GM19328 (cell line): Measurements from ENCODE around the gene CADPS2.
A peak's percentile ranks its signal among the peaks of the same experiment; 100 is the strongest.

Experiments used
- ATAC-seq: cut with Tn5 transposase; IDR thresholded peaks from one replicate; pipeline ENCODE4 v1.9.1; 2021; ENCODE audit warnings: mild to moderate bottlenecking, moderate library complexity; ENCODE audit not compliant: unreplicated experiment

CADPS2 gene

DNA sequence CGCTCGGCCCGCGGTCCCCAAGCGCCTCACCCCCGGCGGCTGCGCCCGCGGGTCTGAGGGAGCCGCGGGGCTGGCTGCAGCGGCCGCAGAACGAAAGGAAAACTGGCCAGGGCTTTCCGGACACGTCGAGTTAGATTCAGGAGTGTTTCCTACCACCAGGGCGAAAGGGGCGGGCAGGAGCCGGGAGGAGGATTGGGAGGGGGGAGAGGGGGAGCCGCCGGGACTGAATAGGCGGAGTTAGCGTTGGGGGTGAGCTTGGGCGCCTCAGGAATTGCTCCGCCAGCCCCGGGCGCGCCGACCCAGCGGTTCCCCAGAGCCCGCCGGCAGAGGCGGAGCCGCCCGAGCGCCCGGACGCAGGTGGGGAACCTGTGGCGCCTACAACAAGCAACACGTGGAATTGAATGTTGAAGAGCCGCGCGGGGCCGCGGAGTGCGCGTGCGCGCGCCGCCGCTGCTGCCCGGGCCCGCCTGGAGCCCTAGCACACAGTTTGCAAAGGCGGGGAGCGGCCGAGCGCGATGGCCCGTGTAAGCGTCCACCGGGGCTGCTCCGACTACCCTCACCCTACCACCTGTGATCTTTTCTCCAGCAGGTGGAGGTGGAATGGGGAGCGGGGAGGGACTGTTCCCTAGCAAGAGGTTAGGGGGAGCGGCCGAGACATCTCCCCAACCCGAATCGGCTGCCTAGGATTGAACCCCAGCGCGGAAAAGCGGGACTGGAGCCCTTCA is at the start of gene CADPS2:
CADPS2 (minus strand) TSS at position 104 of the 725 bp plus-strand sequence. CDS start 123 bp downstream, outside the sequence.
- ATAC-seq, result peak; percentile 69

- ATAC-seq, result no peak
Measured at GRCh38 chr7:122935620-122936019, 49.4 kb upstream of the CADPS2 start.

DNA sequence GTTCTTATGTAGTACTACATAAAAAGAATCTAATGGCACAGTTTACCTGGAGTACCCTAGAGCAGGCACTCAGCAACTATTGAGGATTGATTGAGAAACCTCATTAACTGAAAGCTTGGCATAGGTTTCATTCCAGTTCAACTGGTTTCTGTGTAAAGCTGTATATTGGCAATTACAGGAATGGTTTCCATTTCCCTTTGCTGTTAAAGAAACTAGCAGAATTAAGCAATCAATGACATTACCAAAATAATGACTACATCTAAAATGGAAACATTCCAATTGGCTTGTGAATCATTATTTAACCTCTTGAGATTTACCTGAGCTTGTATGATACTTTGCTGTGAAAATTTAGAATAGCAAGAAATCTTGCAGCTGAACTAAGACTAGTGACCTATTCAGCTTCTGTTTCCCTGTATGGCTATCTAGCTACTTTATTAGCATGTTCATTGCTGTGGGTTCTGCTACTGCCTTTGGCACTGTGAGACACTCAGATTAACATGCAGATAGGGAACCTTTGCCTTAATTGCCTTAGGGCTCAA is 33.5 kb upstream of the CADPS2 start:
- ATAC-seq, result no peak

DNA sequence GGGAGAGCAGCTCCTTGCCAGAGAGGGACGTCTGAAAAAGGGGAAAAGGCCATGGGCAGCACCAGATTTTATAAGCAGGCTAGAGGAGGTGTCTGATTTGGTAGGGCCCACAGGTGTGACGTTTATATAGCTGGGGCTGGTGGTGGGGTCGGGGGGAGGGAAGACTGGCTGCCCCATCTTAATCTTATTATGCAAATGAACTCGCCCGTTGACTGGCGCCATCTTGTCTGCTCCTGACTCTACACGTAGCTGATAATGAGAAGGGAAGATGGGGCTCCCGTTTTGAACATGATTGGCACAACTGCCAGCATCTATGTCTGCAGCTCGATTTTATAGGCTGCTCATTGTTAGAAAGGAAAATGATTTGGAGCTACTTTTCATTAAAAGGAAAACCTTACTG is 28.6 kb upstream of the CADPS2 start:
- ATAC-seq, result no peak

- ATAC-seq, result no peak
Measured at GRCh38 chr7:122913608-122914007, 27.3 kb upstream of the CADPS2 start.

GRCh38 chr7:122902751-122903495 is 16.7 kb upstream of the CADPS2 start:
- ATAC-seq, result no peak

GRCh38 chr7:122901250-122901649 is 15.0 kb upstream of the CADPS2 start:
- no peak for ATAC-seq

DNA sequence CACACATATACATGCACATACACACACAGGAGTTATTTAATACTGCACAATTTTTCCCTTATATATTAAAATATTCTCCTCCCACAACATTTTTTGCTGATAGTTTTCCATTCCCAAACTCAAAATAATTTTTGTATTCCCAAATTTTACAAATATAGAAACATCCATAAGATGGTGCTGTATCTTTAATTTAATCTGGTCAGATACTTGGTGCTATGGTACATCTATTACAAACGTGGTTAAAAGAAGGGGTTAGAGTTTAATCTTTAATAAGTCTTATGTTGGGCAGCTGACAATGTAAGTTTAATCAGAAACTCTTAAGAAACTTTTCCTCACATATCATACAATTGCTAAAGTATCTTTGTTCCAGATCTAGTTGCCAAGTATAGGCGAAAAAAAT is 10.2 kb upstream of the CADPS2 start:
- no peak for ATAC-seq

GRCh38 chr7:122893486-122893885 is 7.2 kb upstream of the CADPS2 start:
- ATAC-seq, result no peak

DNA sequence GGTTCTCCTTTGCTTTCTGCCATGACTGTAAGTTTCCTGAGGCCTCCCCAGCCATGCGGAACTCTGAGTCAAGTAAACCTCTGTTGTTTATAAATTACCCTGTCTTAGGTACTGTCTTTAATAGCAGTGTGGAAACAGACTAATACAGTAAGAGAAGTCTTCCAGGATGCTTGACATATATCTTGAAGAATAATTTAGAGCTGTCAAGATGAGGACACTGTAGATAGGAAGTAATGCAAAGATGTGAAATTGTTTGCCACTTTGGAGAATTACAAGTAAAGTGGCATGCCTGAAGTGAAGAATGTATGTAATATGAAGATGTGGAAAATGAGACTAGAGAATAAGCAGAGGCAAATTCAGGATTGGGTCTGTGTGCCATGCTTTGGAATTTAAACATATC is 2.9 kb upstream of the CADPS2 start:
- ATAC-seq, result no peak

DNA sequence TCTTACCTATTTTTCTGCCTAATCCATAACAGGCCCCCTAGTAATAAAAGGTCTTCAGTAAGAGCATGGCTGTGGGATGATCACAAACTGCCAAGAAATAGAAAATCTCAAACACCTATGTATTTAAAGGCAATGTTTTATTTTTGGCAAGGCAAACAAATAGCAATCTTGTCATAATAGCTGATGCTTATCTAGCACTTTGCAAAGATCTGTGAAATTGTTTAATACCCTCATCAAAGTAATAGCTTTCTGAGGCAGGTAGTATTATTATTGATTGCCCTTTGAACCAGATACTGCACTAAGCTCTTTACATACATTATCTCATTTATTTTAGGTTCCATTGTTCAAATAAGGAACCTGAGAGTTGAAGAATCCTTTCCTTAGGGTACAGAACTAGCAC is 1.6 kb upstream of the CADPS2 start:
- ATAC-seq, result no peak

- ATAC-seq, result no peak
Measured at GRCh38 chr7:122887198-122887597, 938 bp upstream of the CADPS2 start.

DNA sequence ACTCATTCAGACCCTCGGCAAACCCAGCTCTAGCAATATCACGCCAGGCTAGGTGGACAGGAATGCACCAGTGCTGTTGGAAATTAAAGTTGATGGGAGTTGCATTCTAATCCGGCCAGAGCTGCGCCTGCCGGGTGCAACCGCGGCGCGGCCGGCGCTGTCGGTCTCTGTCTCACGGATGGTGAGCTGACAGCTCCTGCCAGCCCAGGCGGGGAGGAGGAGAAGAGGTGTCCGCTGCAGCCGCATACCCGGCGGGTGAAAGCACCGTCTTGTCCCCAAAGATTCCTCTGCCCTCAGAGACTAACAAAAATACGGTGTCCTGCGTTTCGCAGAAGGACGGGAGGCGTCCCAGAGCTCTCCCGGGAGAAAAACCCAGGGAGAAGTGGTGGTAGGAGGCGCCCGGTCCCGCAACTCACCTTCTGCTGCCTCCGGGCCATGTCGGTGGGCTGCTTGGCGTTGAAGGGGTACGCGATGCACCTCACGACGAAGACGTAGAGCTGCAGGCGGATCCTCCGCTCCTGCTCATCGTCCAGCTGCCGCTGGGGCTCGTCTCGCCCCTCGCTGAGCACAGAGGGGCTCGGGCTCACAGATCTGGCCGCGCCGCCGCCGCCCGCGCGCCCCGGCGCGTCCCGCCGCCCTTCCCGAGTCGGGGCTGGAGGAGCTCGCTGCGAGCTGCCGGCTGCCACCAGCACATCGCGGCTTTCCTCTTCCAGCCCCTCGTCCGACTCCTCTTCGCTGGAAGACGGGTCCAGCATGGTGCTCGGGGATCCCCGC is 490 bp downstream of the CADPS2 start:
- peak; percentile 31 for ATAC-seq

DNA sequence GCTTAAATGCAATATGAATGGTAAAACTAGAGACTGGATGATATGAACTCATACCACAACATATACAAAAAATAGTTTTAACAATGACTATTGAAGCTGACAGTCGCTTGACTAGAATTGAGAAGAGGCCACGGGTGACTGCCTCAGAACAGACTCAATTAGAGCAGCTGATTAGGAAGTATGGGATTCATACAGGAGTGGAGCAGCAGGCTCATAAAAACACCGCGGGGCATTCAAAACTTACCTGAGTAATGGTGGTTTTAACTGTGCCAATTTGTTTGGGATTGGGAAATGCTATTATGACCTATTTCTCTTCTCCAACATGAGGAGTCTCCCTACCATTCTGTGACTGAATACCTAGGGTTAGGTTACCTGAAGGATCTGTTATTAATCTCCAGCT is 2.1 kb downstream of the CADPS2 start:
- ATAC-seq, result no peak

DNA sequence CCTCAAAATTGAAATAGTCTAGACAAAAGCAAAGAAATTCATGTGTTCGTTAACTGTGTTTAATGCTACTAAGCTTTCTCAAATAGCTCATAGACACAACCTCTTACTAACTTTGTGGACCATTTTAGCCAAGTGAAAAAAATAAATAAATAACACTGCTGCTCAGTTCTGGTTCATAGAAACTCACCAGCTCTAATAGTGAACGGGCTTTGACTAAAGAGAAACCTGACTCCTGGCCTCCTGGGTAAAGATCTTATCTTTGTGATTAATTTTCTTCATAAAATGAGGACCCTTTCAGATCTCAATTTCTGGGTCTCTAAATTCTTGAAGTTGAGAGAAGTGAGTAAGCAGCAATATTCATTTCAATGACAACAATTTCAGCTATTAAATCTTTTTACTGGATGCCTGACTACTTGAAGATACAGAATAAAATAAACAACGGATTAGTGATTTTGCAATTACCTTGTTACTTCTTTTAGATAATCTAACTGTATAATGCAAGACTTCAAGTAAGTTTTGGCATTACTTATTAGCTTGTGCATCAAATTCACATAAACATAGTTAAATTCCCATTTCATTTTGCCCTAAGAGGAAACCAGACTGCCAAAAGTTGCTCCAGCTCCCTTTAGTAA is 3.1 kb downstream of the CADPS2 start:
- no peak for ATAC-seq

GRCh38 chr7:122881324-122881723 is 4.9 kb downstream of the CADPS2 start:
- ATAC-seq, result no peak

- ATAC-seq, result no peak
Measured at GRCh38 chr7:122869260-122869659, 17.0 kb downstream of the CADPS2 start.

DNA sequence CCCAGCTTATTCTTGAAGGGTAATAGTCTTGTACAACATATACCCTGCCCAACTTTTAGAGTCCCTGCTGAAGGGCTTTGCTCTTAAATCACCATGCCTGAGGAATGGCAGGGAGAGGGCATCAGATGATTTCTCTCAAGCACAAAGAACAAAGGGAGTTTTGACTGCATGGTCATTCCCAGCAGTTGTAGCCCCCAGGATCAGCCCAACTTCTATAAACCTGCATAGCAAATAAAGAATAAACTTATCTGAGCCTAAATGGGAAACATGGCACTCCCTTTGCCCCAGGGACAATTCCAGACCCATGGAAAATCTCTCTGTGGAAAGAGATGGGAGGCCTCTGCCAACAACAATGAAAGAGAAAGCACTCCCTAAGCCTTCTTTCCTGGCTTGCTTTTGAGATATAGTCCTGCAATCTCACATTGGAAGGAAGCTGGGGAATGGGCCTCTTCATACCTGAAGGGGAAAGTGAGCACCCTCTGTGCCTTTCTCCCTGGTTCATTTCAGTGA is 18.7 kb downstream of the CADPS2 start:
- no peak for ATAC-seq

DNA sequence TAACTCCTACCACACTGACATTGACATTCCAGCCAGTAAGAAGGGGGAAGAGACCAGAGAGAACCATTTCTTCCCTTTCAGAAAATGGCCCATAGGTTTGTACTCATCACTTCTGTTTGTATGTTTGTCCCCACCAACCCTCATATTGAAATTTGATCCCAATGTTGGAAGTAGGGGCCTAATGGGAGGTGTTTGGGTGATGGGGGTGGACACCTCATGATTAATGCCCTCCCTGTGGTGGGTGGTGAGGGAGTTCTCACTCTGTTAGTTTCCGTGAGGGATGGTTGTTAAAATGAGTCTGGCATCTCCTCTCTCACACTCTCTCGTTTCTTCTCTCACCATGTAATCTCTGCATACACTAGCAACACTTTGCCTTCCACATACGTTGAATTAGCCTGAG is 21.4 kb downstream of the CADPS2 start:
- ATAC-seq, result no peak

DNA sequence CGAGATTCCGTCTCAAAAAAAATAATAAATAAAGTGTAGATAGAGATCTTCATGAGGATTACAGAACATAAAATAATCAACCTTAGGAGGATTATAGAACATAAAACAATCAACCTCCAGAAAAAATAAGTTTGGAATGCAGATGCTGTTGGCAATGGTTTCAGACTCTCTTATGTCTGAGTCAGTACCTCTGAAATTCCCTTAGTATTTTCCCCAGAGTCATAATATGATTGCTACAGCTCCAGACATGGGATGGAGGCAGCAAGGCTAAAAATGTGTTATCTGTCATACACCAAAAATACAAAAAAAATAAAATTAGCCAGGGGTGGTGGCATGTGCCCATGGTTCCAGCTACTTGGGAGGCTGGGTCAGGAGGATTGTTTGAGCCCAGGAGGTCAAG is 22.2 kb downstream of the CADPS2 start:
- no peak for ATAC-seq

DNA sequence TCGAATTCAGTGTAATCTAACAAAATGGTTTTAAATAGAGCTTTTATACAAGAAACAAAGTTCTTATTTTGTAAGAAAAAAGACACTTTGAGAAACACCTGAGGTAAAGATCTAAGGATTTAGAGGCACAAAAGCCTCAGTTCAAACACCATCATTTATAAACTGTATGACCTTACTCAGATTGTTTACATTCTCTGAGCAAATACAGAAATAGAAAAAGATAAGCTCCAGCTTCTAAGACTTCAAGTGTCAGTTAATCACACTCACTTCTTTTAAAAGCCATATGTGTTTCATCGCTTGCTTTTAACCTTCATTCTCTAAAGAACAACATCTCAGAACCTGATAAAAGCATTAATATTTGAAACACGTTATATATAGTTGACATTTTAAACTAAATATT is 27.9 kb downstream of the CADPS2 start:
- ATAC-seq, result no peak
